ENCODE results near the gene ZFP1.

- TF ChIP-seq CTCF (IDR thresholded peaks at IDR 0.05; ENCODE audit: borderline replicate concordance, extremely low read depth, low read length, poor library complexity, severe bottlenecking) (no peak), EZH2 (IDR thresholded peaks at IDR 0.05; ENCODE audit: borderline replicate concordance, low read depth, low read length, severe bottlenecking) (no peak)
Measured at GRCh38 chr16:75189638-75190245, 41.4 kb downstream of the ZFP1 start.
